Caco-2 (cell line): Measurements from ENCODE around the gene RALGAPB. TPM values are rescaled to one million over a fixed set of nuclear protein-coding genes. Genes with fewer than 3 reads are reported as not detected.

Source experiments
- BruUV-seq: library from RNA; stranded (reverse); fragments of 400-500 nt; replicated peaks from 2 replicates; lab custom pipeline; 2021; lab: Mats Ljungman, UMichigan
- CTCF ChIA-PET: fragments of 300-600 bp; sonication (Branson Sonifier 250); formaldehyde crosslinking; loops from one replicate; lab custom pipeline; 2022; ENCODE audit warnings: antibody characterized with exemption; lab: Charles Lee
- POLR2A ChIA-PET: fragments of 300-600 bp; sonication (Branson Sonifier 250); formaldehyde crosslinking; loops from one replicate; lab custom pipeline; 2022; ENCODE audit warnings: antibody characterized with exemption; lab: Charles Lee
- DNase-seq, 2 experiments: peaks; one replicate each; pipeline versions ENCODE4 v3.0.0 to v3.0.0-alpha.2; 2020 to 2022
- H3K27me3 ChIP-seq: replicated peaks from 2 replicates; pipeline ENCODE4 v1.6.0; 2011; ENCODE audit warnings: low read length; ENCODE audit not compliant: control insufficient read depth, insufficient read depth
- H3K36me3 ChIP-seq: 2 replicates; pipeline ENCODE4 v1.5.1; 2011; ENCODE audit warnings: low read length; ENCODE audit not compliant: control insufficient read depth, insufficient read depth
- H3K4me1 ChIP-seq: fragments of 250-450 bp; sonication (Bioruptor Pico); 2 replicates; pipeline ENCODE4 v1.5.1; 2020; ENCODE audit warnings: mild to moderate bottlenecking
- H3K4me3 ChIP-seq: 2 replicates; pipeline ENCODE4 v1.5.1; 2011; ENCODE audit warnings: low read depth, mild to moderate bottlenecking, control low read depth, low read length
- H3K9me3 ChIP-seq: fragments of 250-450 bp; sonication (Bioruptor Pico); 2 replicates; pipeline ENCODE4 v1.5.1; 2020; ENCODE audit warnings: mild to moderate bottlenecking, moderate library complexity
- H3K27ac Mint-ChIP-seq: one replicate; pipeline ENCODE4 v1.8.0; 2022; ENCODE audit warnings: mixed read lengths; ENCODE audit not compliant: unreplicated experiment
- H3K27me3 Mint-ChIP-seq: one replicate; pipeline ENCODE4 v1.8.0; 2022; ENCODE audit warnings: mixed read lengths; ENCODE audit not compliant: insufficient read depth, unreplicated experiment
- H3K36me3 Mint-ChIP-seq: one replicate; pipeline ENCODE4 v1.8.0; 2022; ENCODE audit warnings: mild to moderate bottlenecking, mixed read lengths; ENCODE audit not compliant: insufficient read depth, unreplicated experiment
- H3K4me1 Mint-ChIP-seq: one replicate; pipeline ENCODE4 v1.8.0; 2022; ENCODE audit warnings: low read depth, mixed read lengths; ENCODE audit not compliant: unreplicated experiment
- H3K4me3 Mint-ChIP-seq: one replicate; pipeline ENCODE4 v1.8.0; 2022; ENCODE audit warnings: mild to moderate bottlenecking, moderate library complexity, mixed read lengths; ENCODE audit not compliant: unreplicated experiment
- H3K9me3 Mint-ChIP-seq: one replicate; pipeline ENCODE4 v1.8.0; 2022; ENCODE audit warnings: mixed read lengths; ENCODE audit not compliant: unreplicated experiment
- intact Hi-C: fragments of 100-400 bp; cut with micrococcal nuclease; formaldehyde crosslinking; loops from one replicate; pipeline ENCODE4 v1.10.0; 2022; ENCODE audit not compliant: unreplicated experiment
- total RNA-seq: library from RNA; stranded (reverse); gene quantifications from 2 replicates; pipeline ENCODE4 v1.2.3, GENCODE V29; 2022
- TF ChIP-seq, protein P1 (sequence below), 2 experiments: fragments of 200-600 bp in 1 of 2; IDR thresholded peaks; 1 replicate in 1 of 2; 2 replicates in 1 of 2; pipeline versions ENCODE4 v1.5.1 to v1.8.0; 2011 to 2022; ENCODE audit warnings: antibody characterized with exemption in 1 of 2, control low read depth in 1 of 2, inconsistent platforms in 1 of 2, low read depth in 1 of 2, low read length in 1 of 2, mild to moderate bottlenecking in 1 of 2, moderate library complexity in 1 of 2; ENCODE audit not compliant: insufficient read depth in 1 of 2, severe bottlenecking in 1 of 2, unreplicated experiment in 1 of 2

The RALGAPB gene
- total RNA-seq, 1 experiment from 2014 or later, result 69.1 TPM

DNA sequence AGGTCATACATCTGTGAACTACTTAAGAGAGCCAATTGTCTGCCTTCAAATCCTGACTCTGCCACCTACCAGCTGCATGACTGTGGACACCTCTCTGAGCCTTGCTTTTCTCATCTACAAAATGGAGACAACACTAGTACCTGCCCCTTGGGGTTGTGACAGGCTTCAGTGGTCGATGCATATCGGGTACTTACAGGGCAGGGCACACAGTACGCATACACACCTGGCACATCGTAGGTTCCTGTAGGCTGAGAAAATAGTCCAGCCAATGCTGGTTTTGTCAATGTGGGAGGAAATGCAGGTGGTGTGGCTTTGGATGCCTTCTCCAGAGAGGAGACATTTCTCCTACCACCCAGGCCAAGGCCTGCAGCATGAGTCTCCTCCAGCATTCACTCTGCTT lies 110.7 kb downstream of the RALGAPB start:
- H3K4me3 ChIP-seq, result no peak overlapping the region
- H3K36me3 ChIP-seq, result no peaks in the 10 kb centered on the region
- intact Hi-C loops, result no loop called here
- H3K4me1 ChIP-seq, result no peaks in the 10 kb centered on the region
- BruUV-seq, result no TSS peak
- Mint-ChIP-seq H3K27ac (no peak overlapping the region), H3K27me3 (no peaks in the 10 kb centered on the region), H3K4me3 (no peak overlapping the region), H3K36me3 (peaks cover 9% of the 10 kb centered on the region), H3K4me1 (no peaks in the 10 kb centered on the region), H3K9me3 (no peaks in the 10 kb centered on the region)
- H3K9me3 ChIP-seq, result no peaks in the 10 kb centered on the region
- TF ChIP-seq, protein P1, sequence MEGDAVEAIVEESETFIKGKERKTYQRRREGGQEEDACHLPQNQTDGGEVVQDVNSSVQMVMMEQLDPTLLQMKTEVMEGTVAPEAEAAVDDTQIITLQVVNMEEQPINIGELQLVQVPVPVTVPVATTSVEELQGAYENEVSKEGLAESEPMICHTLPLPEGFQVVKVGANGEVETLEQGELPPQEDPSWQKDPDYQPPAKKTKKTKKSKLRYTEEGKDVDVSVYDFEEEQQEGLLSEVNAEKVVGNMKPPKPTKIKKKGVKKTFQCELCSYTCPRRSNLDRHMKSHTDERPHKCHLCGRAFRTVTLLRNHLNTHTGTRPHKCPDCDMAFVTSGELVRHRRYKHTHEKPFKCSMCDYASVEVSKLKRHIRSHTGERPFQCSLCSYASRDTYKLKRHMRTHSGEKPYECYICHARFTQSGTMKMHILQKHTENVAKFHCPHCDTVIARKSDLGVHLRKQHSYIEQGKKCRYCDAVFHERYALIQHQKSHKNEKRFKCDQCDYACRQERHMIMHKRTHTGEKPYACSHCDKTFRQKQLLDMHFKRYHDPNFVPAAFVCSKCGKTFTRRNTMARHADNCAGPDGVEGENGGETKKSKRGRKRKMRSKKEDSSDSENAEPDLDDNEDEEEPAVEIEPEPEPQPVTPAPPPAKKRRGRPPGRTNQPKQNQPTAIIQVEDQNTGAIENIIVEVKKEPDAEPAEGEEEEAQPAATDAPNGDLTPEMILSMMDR (IDR thresholded peaks at IDR 0.05; ENCODE audit: insufficient read depth in 1 of 2, low read depth in 1 of 2, low read length in 1 of 2, severe bottlenecking in 1 of 2, unreplicated experiment in 1 of 2), result no peak
- ChIA-PET POLR2A (no interaction called here), CTCF (no interaction called here)
- H3K27me3 ChIP-seq, result peaks cover 1% of the 10 kb centered on the region; the same call in 1 of the 2 replicates
- DNase-seq, result no peak

DNA sequence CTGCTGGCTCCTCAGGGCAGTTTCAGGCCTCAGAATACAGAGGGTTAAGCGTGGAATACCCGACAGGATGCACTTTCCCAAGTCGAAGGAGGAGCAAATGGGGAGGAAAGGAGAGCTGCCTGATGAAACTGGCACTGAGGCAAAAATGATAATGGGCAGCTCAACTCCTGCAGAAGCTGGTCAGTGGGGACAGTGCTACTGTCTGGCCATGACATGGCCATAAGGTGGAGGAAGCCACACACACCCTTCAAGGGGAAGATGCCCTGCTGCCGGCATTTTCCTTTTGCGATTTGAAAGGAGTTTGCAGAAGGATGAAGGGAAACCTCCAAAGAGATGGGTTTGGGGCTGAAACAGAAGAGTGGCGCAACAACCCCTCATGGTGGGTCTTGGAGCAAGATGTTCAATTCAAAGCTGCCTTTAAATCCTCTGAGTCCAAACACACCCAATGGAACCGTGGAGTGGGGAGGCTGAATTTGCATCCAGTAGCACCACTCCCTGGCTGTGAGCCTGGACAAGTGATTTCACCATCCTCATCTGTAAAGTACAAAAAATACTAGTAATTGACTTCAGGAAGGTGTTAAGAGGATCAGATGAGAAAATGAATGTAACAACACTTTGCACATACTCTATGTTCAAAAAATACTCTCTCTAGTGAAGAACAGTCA lies 111.6 kb downstream of the RALGAPB start:
- ChIA-PET CTCF (no interaction called here), POLR2A (no interaction called here)
- no peak for DNase-seq
- intact Hi-C loops, result no loop called here
- H3K36me3 ChIP-seq, result no peaks in the 10 kb centered on the region
- TF ChIP-seq, protein P1 (IDR thresholded peaks at IDR 0.05; ENCODE audit: insufficient read depth in 1 of 2, low read depth in 1 of 2, low read length in 1 of 2, severe bottlenecking in 1 of 2, unreplicated experiment in 1 of 2), result no peak
- BruUV-seq, result no TSS peak
- no peaks in the 10 kb centered on the region for H3K4me1 ChIP-seq
- no peak overlapping the region for H3K4me3 ChIP-seq
- peaks cover 1% of the 10 kb centered on the region; the same call in 1 of the 2 replicates for H3K27me3 ChIP-seq
- Mint-ChIP-seq H3K4me1 (no peaks in the 10 kb centered on the region), H3K27ac (no peak overlapping the region), H3K36me3 (peaks cover 9% of the 10 kb centered on the region), H3K9me3 (no peaks in the 10 kb centered on the region), H3K27me3 (no peaks in the 10 kb centered on the region), H3K4me3 (no peak overlapping the region)
- H3K9me3 ChIP-seq, result no peaks in the 10 kb centered on the region

DNA sequence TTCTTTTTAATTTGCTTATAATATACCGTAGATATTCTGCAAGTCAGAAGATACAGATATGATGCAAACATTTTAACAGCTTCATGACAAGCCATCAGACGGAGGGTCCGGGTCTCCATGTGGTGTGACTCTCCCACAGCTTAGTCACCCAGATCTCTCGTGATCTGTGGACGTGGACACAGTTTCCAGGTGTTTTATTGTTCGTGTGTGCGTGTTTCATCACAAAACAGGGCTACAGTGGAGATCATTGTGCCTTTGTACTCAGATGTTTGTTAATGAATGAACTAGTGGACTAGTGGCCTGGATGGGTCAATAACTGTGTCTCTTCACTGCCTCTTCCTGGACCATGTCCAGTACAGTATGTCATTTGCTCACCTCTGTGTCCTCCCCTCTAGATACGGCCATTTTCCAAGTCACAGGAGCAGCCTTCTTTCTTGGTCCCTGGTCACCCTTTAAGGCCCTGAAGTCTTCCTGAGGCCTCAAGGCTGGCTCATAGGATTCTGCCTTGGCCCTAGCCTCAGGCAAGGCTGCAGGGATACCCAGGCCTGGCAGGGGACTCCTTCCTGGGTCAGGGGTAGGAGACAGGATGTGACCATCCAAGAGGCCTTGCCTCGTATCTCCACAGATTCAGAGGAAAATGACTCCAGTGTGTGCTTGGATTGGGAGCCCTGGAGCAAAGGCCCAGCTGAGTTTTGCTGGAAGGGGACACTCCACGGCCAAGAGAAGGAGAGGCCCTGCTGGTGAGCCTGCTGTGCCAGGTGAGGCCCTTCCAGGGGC lies 112.9 kb downstream of the RALGAPB start:
- H3K4me1 ChIP-seq, result no peaks in the 10 kb centered on the region
- POLR2A ChIA-PET, result no interaction called here
- H3K9me3 Mint-ChIP-seq, result no peaks in the 10 kb centered on the region

More for the DNA sequence above, 112.9 kb downstream of the RALGAPB start:
- no TSS peak for BruUV-seq
- Mint-ChIP-seq H3K27ac (no peak overlapping the region), H3K36me3 (no peaks in the 10 kb centered on the region), H3K27me3 (no peaks in the 10 kb centered on the region), H3K4me3 (no peak overlapping the region), H3K4me1 (no peaks in the 10 kb centered on the region)
- TF ChIP-seq, protein P1 (IDR thresholded peaks at IDR 0.05; ENCODE audit: insufficient read depth in 1 of 2, low read depth in 1 of 2, low read length in 1 of 2, severe bottlenecking in 1 of 2, unreplicated experiment in 1 of 2), result no peak
- no peak overlapping the region for H3K4me3 ChIP-seq
- DNase-seq, result no peak
- intact Hi-C loops, result no loop called here
- H3K36me3 ChIP-seq, result no peaks in the 10 kb centered on the region
- peaks cover 1% of the 10 kb centered on the region; the same call in 1 of the 2 replicates for H3K27me3 ChIP-seq
- no peaks in the 10 kb centered on the region for H3K9me3 ChIP-seq
- CTCF ChIA-PET, result no interaction called here
